GM12878 (cell line): ENCODE measurements around the gene TCIRG1. TPM values are rescaled to one million over a fixed set of nuclear protein-coding genes. Genes with fewer than 3 reads are reported as not detected.
"Not testable (repeated sequence)": the region's sequence is repeated elsewhere in the genome, so short reads cannot be mapped to it uniquely, and the experiment has no call there.

ENCODE experiments used
- ATAC-seq: fragments of 200-7000 bp; cut with Tn5 transposase; 3 replicates; pipeline ENCODE4 v1.9.1; 2020; ENCODE audit warnings: mild to moderate bottlenecking, moderate library complexity
- BruUV-seq: library from RNA; stranded (reverse); fragments of 400-500 nt; replicated peaks from 2 replicates; lab custom pipeline; 2021; lab: Mats Ljungman, UMichigan
- CTCF ChIA-PET: fragments of 300-600 bp; sonication (Branson Sonifier 250); formaldehyde crosslinking; extraction: SDS; loops from one replicate; lab custom pipeline; 2021; ENCODE audit warnings: inconsistent platforms; lab: Yijun Ruan, JAX
- POLR2A ChIA-PET: fragments of 350-600 bp; formaldehyde crosslinking; extraction: SDS; loops from one replicate; lab custom pipeline; 2021; ENCODE audit warnings: inconsistent platforms; lab: Charles Lee
- RAD21 ChIA-PET: fragments of 300-600 bp; sonication (Branson Sonifier 250); formaldehyde crosslinking; loops from one replicate; lab custom pipeline; 2023; ENCODE audit warnings: antibody characterized with exemption; ENCODE audit not compliant: unreplicated experiment; lab: Charles Lee
- SMC1A ChIA-PET: fragments of 300-600 bp; sonication (Branson Sonifier 250); formaldehyde crosslinking; loops from one replicate; lab custom pipeline; 2023; ENCODE audit not compliant: unreplicated experiment, uncharacterized antibody; lab: Charles Lee
- DNase-seq: peaks from one replicate; pipeline ENCODE4 v3.0.0-alpha.2; 2011; ENCODE audit warnings: low read depth, low spot score
- FAIRE-seq: peaks from 3 replicates; lab custom pipeline; 2011; peaks lifted over from hg19 to GRCh38; lab: Jason Lieb, UNC
- H2AFZ ChIP-seq: 2 replicates; pipeline ENCODE4 v1.6.0; 2011; ENCODE audit warnings: low read depth, low read length, control low read depth; ENCODE audit not compliant: control insufficient read depth
- H3K27ac ChIP-seq: 2 replicates; pipeline ENCODE4 v1.5.1; 2011; ENCODE audit warnings: control low read depth; ENCODE audit not compliant: control insufficient read depth, insufficient read depth
- H3K27me3 ChIP-seq, 2 experiments: replicated peaks in 1 of 2; 2 replicates each; pipeline versions ENCODE4 v1.6.0 to v1.6.1; 2011; ENCODE audit warnings: low read length in 1 of 2; ENCODE audit not compliant: control insufficient read depth in 2 of 2, insufficient read depth in 2 of 2
- H3K36me3 ChIP-seq, 2 experiments: 2 replicates each; pipeline ENCODE4 v1.5.1; 2011; ENCODE audit warnings: low read length in 1 of 2; ENCODE audit not compliant: control insufficient read depth in 2 of 2, insufficient read depth in 2 of 2
- H3K4me1 ChIP-seq: 2 replicates; pipeline ENCODE4 v1.6.1; 2011; ENCODE audit warnings: mild to moderate bottlenecking, low read length, moderate library complexity, mixed read lengths; ENCODE audit not compliant: control insufficient read depth, insufficient read depth
- H3K4me2 ChIP-seq: 2 replicates; pipeline ENCODE4 v1.6.0; 2011; ENCODE audit warnings: control low read depth; ENCODE audit not compliant: control insufficient read depth, insufficient read depth
- H3K4me3 ChIP-seq: fragments of 200-600 bp; sonication (generic); 2 replicates; pipeline ENCODE4 v1.5.1; 2016
- H3K79me2 ChIP-seq: 2 replicates; pipeline ENCODE4 v1.6.0; 2011; ENCODE audit warnings: low read length; ENCODE audit not compliant: control insufficient read depth, insufficient read depth
- H3K9ac ChIP-seq: 2 replicates; pipeline ENCODE4 v1.8.0; 2011; ENCODE audit warnings: low read length, control low read depth, mixed read lengths; ENCODE audit not compliant: control insufficient read depth, insufficient read depth
- H3K9me3 ChIP-seq: replicated peaks from 3 replicates; pipeline ENCODE4 v1.5.1; 2011; ENCODE audit warnings: mild to moderate bottlenecking, low read length; ENCODE audit not compliant: control insufficient read depth, insufficient read depth
- H4K20me1 ChIP-seq: 2 replicates; pipeline ENCODE4 v1.6.0; 2011; ENCODE audit not compliant: control insufficient read depth, insufficient read depth
- BCL11A ChIP-seq: IDR thresholded peaks from 2 replicates; pipeline ENCODE4 v1.6.1; 2011; ENCODE audit warnings: low read depth, low read length
- MYC ChIP-seq: IDR thresholded peaks from 2 replicates; pipeline ENCODE4 v1.6.1; 2011; ENCODE audit warnings: mild to moderate bottlenecking, low read length, moderate library complexity, inconsistent platforms; ENCODE audit not compliant: insufficient read depth, insufficient replicate concordance, insufficient read length, severe bottlenecking
- PML ChIP-seq: IDR thresholded peaks from 2 replicates; pipeline ENCODE4 v1.6.1; 2012; ENCODE audit warnings: low read length, inconsistent platforms
- POLR2AphosphoS5 ChIP-seq: IDR thresholded peaks from 2 replicates; pipeline ENCODE4 v1.6.1; 2011; ENCODE audit warnings: mild to moderate bottlenecking, low read length, inconsistent platforms
- SIX5 ChIP-seq: IDR thresholded peaks from 2 replicates; pipeline ENCODE4 v1.6.1; 2011; ENCODE audit warnings: mild to moderate bottlenecking, low read depth, low read length, moderate library complexity; ENCODE audit not compliant: severe bottlenecking
- WGBS: methylation state at CpG from one replicate; pipeline ENCODE4 v1.1.6; 2016; ENCODE audit warnings: low lambda C conversion rate; ENCODE audit not compliant: insufficient replicate concordance, insufficient coverage; ENCODE audit errors: missing lambda C conversion rate; 5-methylcytosine and 5-hydroxymethylcytosine counted together
- in situ Hi-C: fragments of 300-500 bp; cut with MboI; formaldehyde crosslinking; loops from 9 replicates; pipeline ENCODE4 v1.14.3; 2018; ENCODE audit warnings: mixed read lengths
- intact Hi-C: fragments of 100-400 bp; cut with micrococcal nuclease; formaldehyde crosslinking; loops from one replicate; pipeline ENCODE4 v1.14.2; 2022; ENCODE audit not compliant: unreplicated experiment
- polyA plus RNA-seq, 11 experiments: library from polyadenylated mRNA; depleted of rRNA in 4 of 11; unstranded in 6 of 11; stranded (reverse) in 5 of 11; fragments of >200 nt; fragmentation: Nextera tagmentation in 4 of 11; fragmentation: Illumina TruSeq in 1 of 11; extraction: Ambion mirVana in 4 of 11; extraction: Trizol in 1 of 11; gene quantifications; 1 replicate in 1 of 11; 2 replicates in 10 of 11; pipeline versions ENCODE4 v1.2.1 to v1.2.3, GENCODE V29; 2011 to 2016; ENCODE audit warnings: inconsistent platforms in 2 of 11, missing spikeins in 2 of 11, low read depth in 1 of 11
- total RNA-seq, 4 experiments: library from RNA; depleted of rRNA in 3 of 4; stranded (reverse); fragments of >200 nt in 3 of 4; fragmentation: Illumina TruSeq in 1 of 4; extraction: Trizol in 1 of 4; gene quantifications; 2 replicates each; pipeline versions ENCODE4 v1.2.1 to v1.2.3, GENCODE V29; 2013 to 2021
- TF ChIP-seq, protein P1 (sequence below): fragments of 450-650 bp; IDR thresholded peaks from 2 replicates; pipeline ENCODE4 v1.6.1; 2017; ENCODE audit warnings: mild to moderate bottlenecking, moderate library complexity
- TF ChIP-seq, protein P2 (sequence below), 3 experiments: IDR thresholded peaks in 2 of 3; conservative IDR thresholded peaks in 1 of 3; 2 replicates each; pipeline ENCODE4 v1.5.1; 2011; ENCODE audit warnings: low read depth in 3 of 3, low read length in 3 of 3, mild to moderate bottlenecking in 3 of 3, control low read depth in 2 of 3, moderate library complexity in 2 of 3, inconsistent platforms in 1 of 3, mixed read lengths in 1 of 3; ENCODE audit not compliant: control insufficient read depth in 2 of 3, insufficient read depth in 1 of 3; ENCODE audit errors: extremely low read depth in 1 of 3

The TCIRG1 gene
- total and polyA plus RNA-seq, 10 of the 15 experiments (the other 5 are each of a cell fraction or from before 2014, with no cell fraction given): 0.76 to 218 (median 87.4) TPM

DNA sequence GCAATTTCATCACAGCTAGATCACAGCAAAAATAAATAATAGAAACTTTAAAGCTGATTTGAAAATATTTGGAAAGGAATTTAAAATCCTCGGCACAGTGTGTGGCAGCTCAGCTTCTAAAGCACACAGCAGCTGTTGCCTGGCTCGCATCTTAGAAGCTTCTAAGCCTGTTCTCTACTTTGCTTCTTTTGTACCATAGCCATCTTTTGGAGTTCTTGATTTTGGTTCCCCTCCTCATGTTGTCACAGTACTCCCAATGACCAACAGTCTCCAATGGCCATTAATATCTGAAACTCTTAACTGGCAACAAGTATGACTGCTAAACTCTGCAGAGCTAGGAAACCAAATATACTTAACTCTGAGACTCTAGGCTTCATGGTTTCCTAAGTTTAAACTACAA is 53.6 kb downstream of the TCIRG1 start:
- 94% methylated on average over 2 of the region's 2 CpGs for WGBS
- CTCF ChIA-PET: interaction anchor here (1.6 to 2.7 kb wide), 3 partner anchors 14 to 117 kb away, joined by 3 to 9 read pairs (median 4); no protein-coding TSS in a partner anchor

DNA sequence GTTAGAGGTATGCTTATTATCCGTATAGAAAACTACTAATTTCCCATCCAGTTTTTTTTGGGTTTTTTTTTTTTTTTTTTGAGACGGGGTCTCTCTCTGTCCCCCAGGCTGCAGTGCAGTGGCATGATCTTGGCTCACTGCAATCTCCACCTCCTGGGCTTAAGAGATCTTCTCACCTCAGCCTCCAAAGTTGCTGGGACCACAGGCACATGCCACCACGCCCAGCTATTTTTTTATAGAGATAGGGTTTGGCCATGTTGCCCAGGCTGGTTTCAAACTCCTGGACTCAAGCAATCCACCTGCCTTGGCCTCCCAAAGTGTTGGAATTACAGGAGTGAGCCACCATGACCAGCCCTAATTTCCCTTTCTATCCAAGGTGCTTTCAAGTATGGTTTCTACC is 54.1 kb downstream of the TCIRG1 start:
- in situ Hi-C loops: not testable (repeated sequence)

More for the DNA sequence above, 53.6 kb downstream of the TCIRG1 start:
- DNase-seq (no peak), ATAC-seq (no peak), FAIRE-seq (peak; percentile 44)
- Histone ChIP-seq H2AFZ (no peak overlapping the region), H3K36me3 (peaks cover 2 to 6% of the 10 kb centered on the region in 2 experiments; a peak in 3 of 4 replicates), H3K4me2 (no peak overlapping the region), H3K27me3 (no peaks in the 10 kb centered on the region), H3K4me3 (no peak overlapping the region), H3K27ac (no peak overlapping the region), H3K9me3 (no peaks in the 10 kb centered on the region), H3K9ac (no peak overlapping the region), H4K20me1 (no peaks in the 10 kb centered on the region), H3K4me1 (no peaks in the 10 kb centered on the region; the same call in 1 of the 2 replicates), H3K79me2 (peaks cover 11% of the 10 kb centered on the region)
- ChIA-PET POLR2A (interaction anchor here (0.8 to 1.5 kb wide), 3 partner anchors 14 to 275 kb away, joined by 3 to 4 read pairs (median 4); no protein-coding TSS in a partner anchor), SMC1A (interaction anchor here (1.4 to 3.9 kb wide), 7 partner anchors 10 to 51 kb away, joined by 3 to 15 read pairs (median 7); no protein-coding TSS in a partner anchor), RAD21 (interaction anchor here (1.0 to 1.7 kb wide), 4 partner anchors 9 to 27 kb away, joined by 3 to 5 read pairs (median 4); no protein-coding TSS in a partner anchor)
- no TSS peak for BruUV-seq
- in situ Hi-C loops: no loop called here
- TF ChIP-seq, protein P1, sequence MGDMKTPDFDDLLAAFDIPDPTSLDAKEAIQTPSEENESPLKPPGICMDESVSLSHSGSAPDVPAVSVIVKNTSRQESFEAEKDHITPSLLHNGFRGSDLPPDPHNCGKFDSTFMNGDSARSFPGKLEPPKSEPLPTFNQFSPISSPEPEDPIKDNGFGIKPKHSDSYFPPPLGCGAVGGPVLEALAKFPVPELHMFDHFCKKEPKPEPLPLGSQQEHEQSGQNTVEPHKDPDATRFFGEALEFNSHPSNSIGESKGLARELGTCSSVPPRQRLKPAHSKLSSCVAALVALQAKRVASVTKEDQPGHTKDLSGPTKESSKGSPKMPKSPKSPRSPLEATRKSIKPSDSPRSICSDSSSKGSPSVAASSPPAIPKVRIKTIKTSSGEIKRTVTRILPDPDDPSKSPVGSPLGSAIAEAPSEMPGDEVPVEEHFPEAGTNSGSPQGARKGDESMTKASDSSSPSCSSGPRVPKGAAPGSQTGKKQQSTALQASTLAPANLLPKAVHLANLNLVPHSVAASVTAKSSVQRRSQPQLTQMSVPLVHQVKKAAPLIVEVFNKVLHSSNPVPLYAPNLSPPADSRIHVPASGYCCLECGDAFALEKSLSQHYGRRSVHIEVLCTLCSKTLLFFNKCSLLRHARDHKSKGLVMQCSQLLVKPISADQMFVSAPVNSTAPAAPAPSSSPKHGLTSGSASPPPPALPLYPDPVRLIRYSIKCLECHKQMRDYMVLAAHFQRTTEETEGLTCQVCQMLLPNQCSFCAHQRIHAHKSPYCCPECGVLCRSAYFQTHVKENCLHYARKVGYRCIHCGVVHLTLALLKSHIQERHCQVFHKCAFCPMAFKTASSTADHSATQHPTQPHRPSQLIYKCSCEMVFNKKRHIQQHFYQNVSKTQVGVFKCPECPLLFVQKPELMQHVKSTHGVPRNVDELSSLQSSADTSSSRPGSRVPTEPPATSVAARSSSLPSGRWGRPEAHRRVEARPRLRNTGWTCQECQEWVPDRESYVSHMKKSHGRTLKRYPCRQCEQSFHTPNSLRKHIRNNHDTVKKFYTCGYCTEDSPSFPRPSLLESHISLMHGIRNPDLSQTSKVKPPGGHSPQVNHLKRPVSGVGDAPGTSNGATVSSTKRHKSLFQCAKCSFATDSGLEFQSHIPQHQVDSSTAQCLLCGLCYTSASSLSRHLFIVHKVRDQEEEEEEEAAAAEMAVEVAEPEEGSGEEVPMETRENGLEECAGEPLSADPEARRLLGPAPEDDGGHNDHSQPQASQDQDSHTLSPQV: no peak
- TF ChIP-seq PML (no peak), SIX5 (no peak), POLR2AphosphoS5 (no peak), MYC (no peak), BCL11A (no peak)
- TF ChIP-seq, protein P2, sequence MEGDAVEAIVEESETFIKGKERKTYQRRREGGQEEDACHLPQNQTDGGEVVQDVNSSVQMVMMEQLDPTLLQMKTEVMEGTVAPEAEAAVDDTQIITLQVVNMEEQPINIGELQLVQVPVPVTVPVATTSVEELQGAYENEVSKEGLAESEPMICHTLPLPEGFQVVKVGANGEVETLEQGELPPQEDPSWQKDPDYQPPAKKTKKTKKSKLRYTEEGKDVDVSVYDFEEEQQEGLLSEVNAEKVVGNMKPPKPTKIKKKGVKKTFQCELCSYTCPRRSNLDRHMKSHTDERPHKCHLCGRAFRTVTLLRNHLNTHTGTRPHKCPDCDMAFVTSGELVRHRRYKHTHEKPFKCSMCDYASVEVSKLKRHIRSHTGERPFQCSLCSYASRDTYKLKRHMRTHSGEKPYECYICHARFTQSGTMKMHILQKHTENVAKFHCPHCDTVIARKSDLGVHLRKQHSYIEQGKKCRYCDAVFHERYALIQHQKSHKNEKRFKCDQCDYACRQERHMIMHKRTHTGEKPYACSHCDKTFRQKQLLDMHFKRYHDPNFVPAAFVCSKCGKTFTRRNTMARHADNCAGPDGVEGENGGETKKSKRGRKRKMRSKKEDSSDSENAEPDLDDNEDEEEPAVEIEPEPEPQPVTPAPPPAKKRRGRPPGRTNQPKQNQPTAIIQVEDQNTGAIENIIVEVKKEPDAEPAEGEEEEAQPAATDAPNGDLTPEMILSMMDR (IDR thresholded peaks at IDR 0.05 in 2 of 3, conservative IDR thresholded peaks at IDR 0.05 in 1 of 3; ENCODE audit: control insufficient read depth in 2 of 3, extremely low read depth in 1 of 3, insufficient read depth in 1 of 3, low read depth in 3 of 3, low read length in 3 of 3): no peak
- intact Hi-C loops: no loop called here

More for the DNA sequence above, 54.1 kb downstream of the TCIRG1 start:
- H3K4me1 ChIP-seq, H3K27ac ChIP-seq, H3K9ac ChIP-seq, H4K20me1 ChIP-seq, intact Hi-C loops, FAIRE-seq, H3K4me2 ChIP-seq, DNase-seq, H3K36me3 ChIP-seq, BruUV-seq, H3K9me3 ChIP-seq, H2AFZ ChIP-seq, H3K27me3 ChIP-seq, ATAC-seq, H3K4me3 ChIP-seq: not testable (repeated sequence)
- ChIA-PET POLR2A (interaction anchor here (0.6 to 1.4 kb wide), 4 partner anchors 9 to 275 kb away, joined by 3 to 4 read pairs (median 4); no protein-coding TSS in a partner anchor), SMC1A (interaction anchor here (0.9 to 3.9 kb wide), 8 partner anchors 10 to 52 kb away, joined by 3 to 15 read pairs (median 6); no protein-coding TSS in a partner anchor), CTCF (interaction anchor here (0.8 to 2.7 kb wide), 4 partner anchors 9 to 116 kb away, joined by 3 to 9 read pairs (median 4); no protein-coding TSS in a partner anchor), RAD21 (interaction anchor here (1.0 to 1.5 kb wide), 2 partner anchors 25 to 26 kb away, joined by 4 read pairs; no protein-coding TSS in a partner anchor)
- H3K79me2 ChIP-seq: peaks cover 14% of the 10 kb centered on the region
- 100% methylated on average over 2 of the region's 3 CpGs for WGBS
